Measurements from ENCODE around the gene RO60. TPM values are rescaled to one million over a fixed set of nuclear protein-coding genes. Genes with fewer than 3 reads are reported as not detected.

Gene RO60
- total and polyA plus RNA-seq, 2 of the 13 experiments (the other 11 are each of a cell fraction or from before 2014, with no cell fraction given), result 20.3 to 53.7 TPM

GRCh38 chr1:193059282-193060114 lies at the start of gene RO60, which contains the start of gene UCHL5 (continued):
- TF ChIP-seq RERE (CRISPR knock-in tag; IDR thresholded peaks at IDR 0.05; ENCODE audit: low read depth), result no peak
- peak; percentile 56; the same call in 1 of the 2 replicates for TF ChIP-seq FOSL1 (CRISPR knock-in tag; IDR thresholded peaks at IDR 0.05; ENCODE audit: borderline replicate concordance)
- TF ChIP-seq, protein P1, sequence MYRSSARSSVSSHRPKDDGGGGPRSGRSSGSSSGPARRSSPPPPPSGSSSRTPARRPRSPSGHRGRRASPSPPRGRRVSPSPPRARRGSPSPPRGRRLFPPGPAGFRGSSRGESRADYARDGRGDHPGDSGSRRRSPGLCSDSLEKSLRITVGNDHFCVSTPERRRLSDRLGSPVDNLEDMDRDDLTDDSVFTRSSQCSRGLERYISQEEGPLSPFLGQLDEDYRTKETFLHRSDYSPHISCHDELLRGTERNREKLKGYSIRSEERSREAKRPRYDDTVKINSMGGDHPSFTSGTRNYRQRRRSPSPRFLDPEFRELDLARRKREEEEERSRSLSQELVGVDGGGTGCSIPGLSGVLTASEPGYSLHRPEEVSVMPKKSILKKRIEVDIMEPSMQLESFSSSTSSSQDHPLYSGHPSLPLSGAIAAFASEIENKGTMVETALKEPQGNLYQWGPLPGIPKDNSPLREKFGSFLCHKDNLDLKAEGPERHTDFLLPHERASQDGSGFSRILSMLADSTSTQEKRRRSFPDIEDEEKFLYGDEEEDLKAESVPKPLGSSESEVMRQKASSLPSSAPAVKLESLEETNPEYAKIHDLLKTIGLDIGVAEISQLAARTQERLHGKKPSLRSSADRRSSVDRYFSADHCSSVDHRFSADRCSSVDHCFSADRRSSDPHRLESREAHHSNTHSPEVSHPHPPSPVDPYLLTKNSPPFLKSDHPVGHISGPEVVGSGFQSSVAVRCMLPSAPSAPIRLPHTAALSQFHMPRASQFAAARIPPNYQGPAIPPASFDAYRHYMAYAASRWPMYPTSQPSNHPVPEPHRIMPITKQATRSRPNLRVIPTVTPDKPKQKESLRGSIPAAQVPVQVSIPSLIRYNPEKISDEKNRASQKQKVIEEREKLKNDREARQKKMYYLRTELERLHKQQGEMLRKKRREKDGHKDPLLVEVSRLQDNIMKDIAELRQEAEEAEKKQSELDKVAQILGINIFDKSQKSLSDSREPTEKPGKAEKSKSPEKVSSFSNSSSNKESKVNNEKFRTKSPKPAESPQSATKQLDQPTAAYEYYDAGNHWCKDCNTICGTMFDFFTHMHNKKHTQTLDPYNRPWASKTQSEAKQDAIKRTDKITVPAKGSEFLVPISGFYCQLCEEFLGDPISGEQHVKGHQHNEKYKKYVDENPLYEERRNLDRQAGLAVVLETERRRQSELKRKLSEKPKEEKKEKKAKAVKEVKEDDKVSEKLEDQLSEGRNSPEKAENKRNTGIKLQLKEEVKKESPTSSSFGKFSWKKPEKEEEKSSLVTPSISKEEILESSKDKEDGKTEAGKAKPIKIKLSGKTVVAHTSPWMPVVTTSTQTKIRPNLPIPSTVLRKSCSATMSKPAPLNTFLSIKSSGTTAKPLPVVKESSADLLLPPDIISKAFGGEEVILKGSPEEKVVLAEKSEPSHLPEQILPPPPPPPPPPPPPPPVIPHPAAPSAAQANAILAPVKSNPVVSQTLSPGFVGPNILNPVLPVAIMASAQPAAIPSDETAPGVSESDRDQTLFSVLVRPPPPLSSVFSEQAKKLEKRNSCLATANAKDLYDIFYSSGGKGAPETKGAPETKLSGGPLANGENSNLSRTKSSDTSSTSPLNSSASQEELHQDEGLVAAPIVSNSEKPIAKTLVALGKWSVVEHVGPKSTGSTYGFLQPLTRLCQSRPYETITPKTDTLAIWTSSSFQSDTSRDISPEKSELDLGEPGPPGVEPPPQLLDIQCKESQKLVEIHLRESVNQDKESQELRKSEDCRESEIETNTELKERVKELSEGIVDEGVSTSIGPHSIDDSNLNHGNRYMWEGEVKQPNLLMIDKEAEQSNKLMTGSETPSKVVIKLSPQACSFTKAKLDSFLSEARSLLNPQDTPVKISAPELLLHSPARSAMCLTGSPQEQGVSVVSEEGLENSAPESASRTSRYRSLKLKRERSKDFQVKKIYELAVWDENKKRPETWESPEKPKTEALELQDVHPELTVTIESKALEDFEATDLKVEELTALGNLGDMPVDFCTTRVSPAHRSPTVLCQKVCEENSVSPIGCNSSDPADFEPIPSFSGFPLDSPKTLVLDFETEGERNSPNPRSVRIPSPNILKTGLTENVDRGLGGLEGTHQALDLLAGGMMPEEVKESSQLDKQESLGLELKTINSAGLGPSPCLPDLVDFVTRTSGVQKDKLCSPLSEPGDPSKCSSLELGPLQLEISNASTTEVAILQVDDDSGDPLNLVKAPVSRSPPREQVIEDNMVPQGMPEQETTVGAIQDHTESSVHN (CRISPR knock-in tag; IDR thresholded peaks at IDR 0.05), result peak; percentile 23; the same call in 1 of the 2 replicates
- TF ChIP-seq SIN3A (IDR thresholded peaks at IDR 0.05; ENCODE audit: borderline replicate concordance, low read depth, low read length), result peak; percentile 93
- peak; percentile 94 for TF ChIP-seq HNF1B (CRISPR knock-in tag; IDR thresholded peaks at IDR 0.05)
- 0 out of 2 replicates have a peak, but pooled peaks have one; percentile 39 for TF ChIP-seq ZNF296 (CRISPR knock-in tag; conservative IDR thresholded peaks at IDR 0.05)
- peak; percentile 87; the same call in 1 of the 2 replicates for TF ChIP-seq ZNF879 (CRISPR knock-in tag; IDR thresholded peaks at IDR 0.05)
- TF ChIP-seq, protein P2, sequence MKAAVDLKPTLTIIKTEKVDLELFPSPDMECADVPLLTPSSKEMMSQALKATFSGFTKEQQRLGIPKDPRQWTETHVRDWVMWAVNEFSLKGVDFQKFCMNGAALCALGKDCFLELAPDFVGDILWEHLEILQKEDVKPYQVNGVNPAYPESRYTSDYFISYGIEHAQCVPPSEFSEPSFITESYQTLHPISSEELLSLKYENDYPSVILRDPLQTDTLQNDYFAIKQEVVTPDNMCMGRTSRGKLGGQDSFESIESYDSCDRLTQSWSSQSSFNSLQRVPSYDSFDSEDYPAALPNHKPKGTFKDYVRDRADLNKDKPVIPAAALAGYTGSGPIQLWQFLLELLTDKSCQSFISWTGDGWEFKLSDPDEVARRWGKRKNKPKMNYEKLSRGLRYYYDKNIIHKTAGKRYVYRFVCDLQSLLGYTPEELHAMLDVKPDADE (CRISPR knock-in tag; IDR thresholded peaks at IDR 0.05), result no peak
- TF ChIP-seq PHF8 (CRISPR knock-in tag; IDR thresholded peaks at IDR 0.05), result peak; percentile 92
- 0 out of 2 replicates have a peak, but pooled peaks have one; percentile 21 for TF ChIP-seq ZNF570 (CRISPR knock-in tag; IDR thresholded peaks at IDR 0.05; ENCODE audit: borderline replicate concordance)
- TF ChIP-seq ZZZ3 (CRISPR knock-in tag; IDR thresholded peaks at IDR 0.05; ENCODE audit: borderline replicate concordance), result peak; percentile 98

Data from HepG2 (cell line).